Smooth muscle cell (in vitro differentiated cells): Measurements from ENCODE around the gene FBXO41. TPM values are rescaled to one million over a fixed set of nuclear protein-coding genes. Genes with fewer than 3 reads are reported as not detected.

Experiments
- DNase-seq: peaks from one replicate; lab custom pipeline; 2025; ENCODE audit not compliant: unreplicated experiment; lab: John Stamatoyannopoulos, UW
- H2AFZ ChIP-seq: fragments of 200-600 bp; sonication (generic); 2 replicates; pipeline ENCODE4 v1.6.0; 2016; ENCODE audit warnings: antibody characterized with exemption, low read depth, mild to moderate bottlenecking
- H3F3A ChIP-seq: fragments of 200-600 bp; sonication (generic); 2 replicates; pipeline ENCODE4 v1.6.0; 2017; ENCODE audit warnings: antibody characterized with exemption, low read depth
- H3K27ac ChIP-seq: fragments of 200-600 bp; sonication (generic); 2 replicates; pipeline ENCODE4 v1.5.1; 2016; ENCODE audit warnings: low read depth, mild to moderate bottlenecking
- H3K27me3 ChIP-seq: fragments of 200-600 bp; sonication (generic); 2 replicates; pipeline ENCODE4 v1.6.1; 2016; ENCODE audit warnings: low read depth, mild to moderate bottlenecking
- H3K36me3 ChIP-seq: fragments of 200-600 bp; sonication (generic); 2 replicates; pipeline ENCODE4 v1.5.1; 2016; ENCODE audit warnings: low read depth
- H3K4me1 ChIP-seq: fragments of 200-600 bp; sonication (generic); 2 replicates; pipeline ENCODE4 v1.5.1; 2016; ENCODE audit warnings: low read depth
- H3K4me2 ChIP-seq: fragments of 200-600 bp; sonication (generic); 2 replicates; pipeline ENCODE4 v1.6.0; 2016; ENCODE audit warnings: mild to moderate bottlenecking
- H3K4me3 ChIP-seq: fragments of 200-600 bp; sonication (generic); 2 replicates; pipeline ENCODE4 v1.5.1; 2016; ENCODE audit warnings: mild to moderate bottlenecking
- H3K79me2 ChIP-seq: fragments of 200-600 bp; sonication (generic); 2 replicates; pipeline ENCODE4 v1.6.0; 2016; ENCODE audit warnings: low read depth, mild to moderate bottlenecking
- H3K9ac ChIP-seq: fragments of 200-600 bp; sonication (generic); 2 replicates; pipeline ENCODE4 v1.6.0; 2016; ENCODE audit warnings: low read depth
- H3K9me3 ChIP-seq: fragments of 200-600 bp; sonication (generic); replicated peaks from 2 replicates; pipeline ENCODE4 v1.5.1; 2016; ENCODE audit warnings: low read depth
- H4K20me1 ChIP-seq: fragments of 200-600 bp; sonication (generic); 2 replicates; pipeline ENCODE4 v1.6.0; 2016; ENCODE audit warnings: low read depth
- WGBS: methylation state at CpG from one replicate; pipeline ENCODE4 v1.1.7; 2016; ENCODE audit warnings: low lambda C conversion rate; 5-methylcytosine and 5-hydroxymethylcytosine counted together
- polyA plus RNA-seq: library from polyadenylated mRNA; unstranded; fragments of >200 nt; fragmentation: Nextera tagmentation; extraction: Ambion mirVana; gene quantifications from 2 replicates; pipeline ENCODE4 v1.2.1, GENCODE V29; 2016
- total RNA-seq: library from RNA; depleted of rRNA; stranded (reverse); fragments of >200 nt; gene quantifications from 2 replicates; pipeline ENCODE4 v1.2.3, GENCODE V29; 2014
- TF ChIP-seq, protein P1 (sequence below): fragments of 200-600 bp; sonication (generic); IDR thresholded peaks from 2 replicates; pipeline ENCODE4 v1.5.1; 2017; ENCODE audit warnings: borderline replicate concordance, mild to moderate bottlenecking, antibody characterized with exemption; ENCODE audit not compliant: insufficient read depth, poor library complexity, severe bottlenecking

Gene FBXO41
- total and polyA plus RNA-seq, 2 experiments from 2014 or later = 1.00 to 1.2 TPM

DNA sequence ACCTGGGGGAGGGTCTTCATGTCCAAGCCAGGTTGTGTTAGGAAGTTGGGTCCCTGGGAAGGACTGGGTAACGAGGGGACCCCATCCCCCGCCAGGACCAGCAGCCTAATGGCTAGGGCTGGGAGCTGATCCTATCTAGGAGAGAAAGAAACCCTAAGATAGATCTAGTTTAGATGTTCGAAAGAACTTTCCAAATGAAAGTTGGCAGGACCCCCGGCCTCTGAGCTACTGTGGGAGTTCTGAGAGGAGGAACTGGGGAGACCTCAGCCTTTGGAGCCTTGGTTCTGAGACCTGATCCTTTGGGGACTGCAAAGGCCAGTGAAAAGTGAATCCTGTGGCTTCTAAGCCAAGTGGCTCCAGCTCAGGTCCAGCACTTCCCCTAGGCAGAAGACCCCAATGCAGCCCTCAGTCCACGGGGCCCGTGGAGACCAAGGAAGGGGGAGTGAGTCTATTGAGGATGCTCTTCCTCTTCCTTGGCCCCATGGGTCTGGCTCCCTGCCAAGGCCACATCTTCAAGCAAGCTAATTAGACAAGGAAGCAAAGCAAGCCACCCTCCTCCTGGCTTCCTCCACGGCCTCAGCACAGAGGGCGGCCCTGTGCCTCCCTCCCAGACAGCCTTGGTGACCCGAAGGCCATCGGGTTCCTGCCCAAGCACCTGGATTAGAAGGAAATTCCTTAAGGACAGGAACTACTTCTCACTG is 26.7 kb downstream of the FBXO41 start:
- no peaks in the 10 kb centered on the region for H3F3A ChIP-seq
- H2AFZ ChIP-seq = no peak overlapping the region
- no peak overlapping the region for H3K4me2 ChIP-seq
- WGBS = 94% methylated on average over 10 of the region's 10 CpGs
- no peaks in the 10 kb centered on the region for H3K9me3 ChIP-seq
- TF ChIP-seq, protein P1, sequence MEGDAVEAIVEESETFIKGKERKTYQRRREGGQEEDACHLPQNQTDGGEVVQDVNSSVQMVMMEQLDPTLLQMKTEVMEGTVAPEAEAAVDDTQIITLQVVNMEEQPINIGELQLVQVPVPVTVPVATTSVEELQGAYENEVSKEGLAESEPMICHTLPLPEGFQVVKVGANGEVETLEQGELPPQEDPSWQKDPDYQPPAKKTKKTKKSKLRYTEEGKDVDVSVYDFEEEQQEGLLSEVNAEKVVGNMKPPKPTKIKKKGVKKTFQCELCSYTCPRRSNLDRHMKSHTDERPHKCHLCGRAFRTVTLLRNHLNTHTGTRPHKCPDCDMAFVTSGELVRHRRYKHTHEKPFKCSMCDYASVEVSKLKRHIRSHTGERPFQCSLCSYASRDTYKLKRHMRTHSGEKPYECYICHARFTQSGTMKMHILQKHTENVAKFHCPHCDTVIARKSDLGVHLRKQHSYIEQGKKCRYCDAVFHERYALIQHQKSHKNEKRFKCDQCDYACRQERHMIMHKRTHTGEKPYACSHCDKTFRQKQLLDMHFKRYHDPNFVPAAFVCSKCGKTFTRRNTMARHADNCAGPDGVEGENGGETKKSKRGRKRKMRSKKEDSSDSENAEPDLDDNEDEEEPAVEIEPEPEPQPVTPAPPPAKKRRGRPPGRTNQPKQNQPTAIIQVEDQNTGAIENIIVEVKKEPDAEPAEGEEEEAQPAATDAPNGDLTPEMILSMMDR = no peak
- H3K27me3 ChIP-seq = no peaks in the 10 kb centered on the region
- H3K36me3 ChIP-seq = no peaks in the 10 kb centered on the region
- no peaks in the 10 kb centered on the region for H4K20me1 ChIP-seq
- H3K4me3 ChIP-seq = no peak overlapping the region
- DNase-seq = no peak
- no peaks in the 10 kb centered on the region for H3K4me1 ChIP-seq
- H3K27ac ChIP-seq = no peak overlapping the region
- H3K9ac ChIP-seq = no peak overlapping the region
- H3K79me2 ChIP-seq = no peaks in the 10 kb centered on the region

DNA sequence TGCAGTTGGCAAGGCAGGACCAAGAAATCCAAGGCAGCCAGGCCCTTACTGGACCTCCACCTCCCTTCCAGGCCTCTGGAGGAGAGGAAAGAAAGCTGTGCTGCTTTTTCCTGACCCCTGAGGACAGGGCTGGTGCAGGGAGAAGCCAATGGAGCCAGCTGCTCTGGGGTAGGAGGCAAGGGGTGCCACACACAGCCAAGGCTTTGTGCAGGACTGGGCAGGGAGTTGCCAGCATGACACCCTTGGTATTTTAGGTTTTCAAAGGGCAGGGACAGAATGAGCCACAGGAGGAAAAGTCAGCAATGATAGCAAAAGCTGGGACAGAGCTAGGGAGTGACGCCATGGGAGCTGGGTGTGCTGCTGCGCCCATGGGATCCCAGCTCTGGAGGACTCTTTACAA is 27.3 kb downstream of the FBXO41 start:
- Histone ChIP-seq H3K9ac (no peak overlapping the region), H3K36me3 (no peaks in the 10 kb centered on the region), H3K9me3 (no peaks in the 10 kb centered on the region), H3K27ac (no peak overlapping the region), H3F3A (no peaks in the 10 kb centered on the region), H3K79me2 (no peaks in the 10 kb centered on the region), H3K4me3 (no peak overlapping the region), H4K20me1 (no peaks in the 10 kb centered on the region), H2AFZ (no peak overlapping the region), H3K4me1 (no peaks in the 10 kb centered on the region), H3K27me3 (no peaks in the 10 kb centered on the region), H3K4me2 (no peak overlapping the region)
- TF ChIP-seq, protein P1 = no peak
- 96% methylated on average over 2 of the region's 2 CpGs for WGBS
- DNase-seq = no peak

DNA sequence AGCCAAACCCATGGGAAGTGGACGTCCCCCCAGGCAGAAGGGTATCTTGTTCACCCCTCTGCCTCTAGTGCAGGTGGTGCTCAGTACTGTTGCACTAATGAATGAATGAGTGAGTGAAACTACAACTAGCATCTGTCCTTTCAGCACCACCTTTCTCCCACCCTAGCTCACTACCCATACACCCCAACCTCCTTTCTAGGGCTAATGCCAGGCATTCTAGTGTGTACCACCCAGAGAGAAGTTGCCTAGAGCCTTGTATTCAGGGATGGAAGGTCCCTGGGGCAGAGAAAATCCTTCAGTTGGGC is 27.7 kb downstream of the FBXO41 start:
- Histone ChIP-seq H3K9ac (no peak overlapping the region), H3K9me3 (no peaks in the 10 kb centered on the region), H3K4me1 (no peaks in the 10 kb centered on the region), H3K36me3 (no peaks in the 10 kb centered on the region), H3K27ac (no peak overlapping the region), H3F3A (no peaks in the 10 kb centered on the region), H3K4me3 (no peak overlapping the region), H3K4me2 (no peak overlapping the region), H2AFZ (no peak overlapping the region), H4K20me1 (no peaks in the 10 kb centered on the region), H3K79me2 (no peaks in the 10 kb centered on the region), H3K27me3 (no peaks in the 10 kb centered on the region)
- 53% methylated on average over 1 of the region's 1 CpG for WGBS
- no peak for DNase-seq
- TF ChIP-seq, protein P1 = no peak

DNA sequence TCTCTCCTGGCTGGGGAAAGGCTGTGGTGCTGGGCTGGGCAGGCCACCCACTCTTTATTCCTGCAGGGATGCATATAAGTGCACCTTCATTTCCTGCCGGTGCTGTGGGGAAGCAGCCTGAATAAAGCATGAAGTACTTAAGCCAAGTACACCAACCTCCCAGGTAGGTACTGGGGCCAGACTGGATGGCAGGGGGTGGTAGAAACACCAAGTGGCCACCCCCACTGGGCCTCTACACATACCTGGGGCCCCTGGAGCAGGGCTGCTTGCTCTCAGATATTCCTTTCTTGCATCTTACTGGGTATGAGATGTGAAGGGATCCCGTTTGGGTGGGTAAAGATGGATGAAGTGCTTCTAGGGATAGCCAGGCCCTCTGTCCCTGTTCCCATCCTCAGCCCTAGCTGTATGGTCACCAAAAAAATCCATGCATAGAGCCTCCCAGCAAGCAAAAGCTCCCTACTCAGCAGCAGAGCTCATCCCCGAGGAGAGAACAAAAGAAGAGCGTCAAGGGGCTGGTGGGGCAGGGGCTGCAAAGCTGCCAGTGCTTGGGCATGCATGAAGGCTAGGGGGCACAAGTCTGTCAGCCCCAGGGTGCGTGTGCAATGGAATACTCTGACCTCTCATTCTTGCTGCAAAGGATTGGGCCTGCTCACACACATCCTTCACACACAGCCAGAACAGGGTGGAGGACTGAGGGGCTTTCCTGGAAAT is 28.2 kb downstream of the FBXO41 start:
- no peaks in the 10 kb centered on the region for H3K27me3 ChIP-seq
- H3K9ac ChIP-seq = no peak overlapping the region
- H4K20me1 ChIP-seq = no peaks in the 10 kb centered on the region
- H3K4me1 ChIP-seq = no peaks in the 10 kb centered on the region
- H3K4me3 ChIP-seq = no peak overlapping the region
- H3K27ac ChIP-seq = no peak overlapping the region
- no peaks in the 10 kb centered on the region for H3K9me3 ChIP-seq
- no peak overlapping the region for H3K4me2 ChIP-seq
- 80% methylated on average over 5 of the region's 5 CpGs for WGBS
- DNase-seq = no peak
- H2AFZ ChIP-seq = no peak overlapping the region
- H3K79me2 ChIP-seq = no peaks in the 10 kb centered on the region
- no peaks in the 10 kb centered on the region for H3K36me3 ChIP-seq
- no peaks in the 10 kb centered on the region for H3F3A ChIP-seq
- TF ChIP-seq, protein P1 = no peak
